ENCODE data around the gene MEIS1. TPM values are rescaled to one million over a fixed set of nuclear protein-coding genes. Genes with fewer than 3 reads are reported as not detected.

The MEIS1 gene
- total RNA-seq, 1 experiment from 2014 or later: 9.1 TPM

- no peaks in the 10 kb centered on the region for H3K9me3 ChIP-seq (ENCODE audit: insufficient read depth, low read depth)
- H3K36me3 ChIP-seq (ENCODE audit: low read depth): no peaks in the 10 kb centered on the region
- H3K79me2 ChIP-seq (ENCODE audit: low read depth): no peaks in the 10 kb centered on the region
- intact Hi-C loops (cut with micrococcal nuclease; ENCODE audit: unreplicated experiment): loop anchor here (10.0 kb wide), 1 partner anchor 741 kb away; no protein-coding TSS in a partner anchor
- no peaks in the 10 kb centered on the region for H3F3A ChIP-seq (ENCODE audit: insufficient read depth, low read depth)
- no peak for DNase-seq
- H3K27ac ChIP-seq: no peak overlapping the region
- CTCF ChIA-PET: no interaction called here
- no peaks in the 10 kb centered on the region for H3K9me2 ChIP-seq (ENCODE audit: insufficient read depth)
- TF ChIP-seq EZH2 (IDR thresholded peaks at IDR 0.05; ENCODE audit: low read depth): no peak
- TF ChIP-seq, protein P1, sequence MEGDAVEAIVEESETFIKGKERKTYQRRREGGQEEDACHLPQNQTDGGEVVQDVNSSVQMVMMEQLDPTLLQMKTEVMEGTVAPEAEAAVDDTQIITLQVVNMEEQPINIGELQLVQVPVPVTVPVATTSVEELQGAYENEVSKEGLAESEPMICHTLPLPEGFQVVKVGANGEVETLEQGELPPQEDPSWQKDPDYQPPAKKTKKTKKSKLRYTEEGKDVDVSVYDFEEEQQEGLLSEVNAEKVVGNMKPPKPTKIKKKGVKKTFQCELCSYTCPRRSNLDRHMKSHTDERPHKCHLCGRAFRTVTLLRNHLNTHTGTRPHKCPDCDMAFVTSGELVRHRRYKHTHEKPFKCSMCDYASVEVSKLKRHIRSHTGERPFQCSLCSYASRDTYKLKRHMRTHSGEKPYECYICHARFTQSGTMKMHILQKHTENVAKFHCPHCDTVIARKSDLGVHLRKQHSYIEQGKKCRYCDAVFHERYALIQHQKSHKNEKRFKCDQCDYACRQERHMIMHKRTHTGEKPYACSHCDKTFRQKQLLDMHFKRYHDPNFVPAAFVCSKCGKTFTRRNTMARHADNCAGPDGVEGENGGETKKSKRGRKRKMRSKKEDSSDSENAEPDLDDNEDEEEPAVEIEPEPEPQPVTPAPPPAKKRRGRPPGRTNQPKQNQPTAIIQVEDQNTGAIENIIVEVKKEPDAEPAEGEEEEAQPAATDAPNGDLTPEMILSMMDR (conservative IDR thresholded peaks at IDR 0.05): no peak
- no peak overlapping the region for H2AFZ ChIP-seq
- H3K4me1 ChIP-seq (replicated peaks; ENCODE audit: insufficient read depth): no peaks in the 10 kb centered on the region
- H3K27me3 ChIP-seq (ENCODE audit: insufficient read depth, low read depth): peaks cover 4% of the 10 kb centered on the region; the same call in 1 of the 2 replicates
- H4K20me1 ChIP-seq (ENCODE audit: insufficient read depth): no peaks in the 10 kb centered on the region
- POLR2A ChIA-PET (ENCODE audit: unreplicated experiment): no interaction called here
- no peak overlapping the region for H3K4me2 ChIP-seq
- no peak overlapping the region for H3K4me3 ChIP-seq
- no TSS peak for BruUV-seq (replicated peaks)
These were observed 149.0 kb downstream of the MEIS1 start for GRCh38 chr2:66583881-66584280.

DNA sequence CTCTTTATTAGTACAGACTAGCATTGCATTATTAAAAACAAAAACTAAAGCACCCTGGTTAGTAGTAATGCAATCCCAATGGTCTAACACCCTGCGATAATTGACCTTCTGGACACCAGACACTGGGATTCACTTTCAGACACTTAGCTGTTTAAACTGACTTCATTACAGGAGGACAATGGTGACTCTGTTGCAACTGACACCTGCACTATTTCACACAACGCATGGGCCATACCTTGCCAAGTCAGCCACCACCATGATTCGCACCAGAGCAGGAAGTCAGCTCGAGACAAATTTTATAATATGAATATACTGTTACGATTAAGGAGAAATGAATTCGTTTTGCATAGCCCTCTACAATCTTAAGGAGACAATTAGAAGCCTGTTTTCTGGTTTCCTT is 150.7 kb downstream of the MEIS1 start:
- intact Hi-C loops (cut with micrococcal nuclease; ENCODE audit: unreplicated experiment): loop anchor here (10.0 kb wide), 1 partner anchor 739 kb away; no protein-coding TSS in a partner anchor
- H2AFZ ChIP-seq: no peak overlapping the region
- H3F3A ChIP-seq (ENCODE audit: insufficient read depth, low read depth): no peaks in the 10 kb centered on the region
- H3K27me3 ChIP-seq (ENCODE audit: insufficient read depth, low read depth): no peaks in the 10 kb centered on the region
- H3K9me3 ChIP-seq (ENCODE audit: insufficient read depth, low read depth): no peaks in the 10 kb centered on the region
- H3K4me3 ChIP-seq: no peak overlapping the region
- H3K4me1 ChIP-seq (replicated peaks; ENCODE audit: insufficient read depth): no peaks in the 10 kb centered on the region
- H3K79me2 ChIP-seq (ENCODE audit: low read depth): no peaks in the 10 kb centered on the region
- no peaks in the 10 kb centered on the region for H4K20me1 ChIP-seq (ENCODE audit: insufficient read depth)
- DNase-seq: no peak
- no TSS peak for BruUV-seq (replicated peaks)
- H3K4me2 ChIP-seq: no peak overlapping the region
- ChIA-PET CTCF (no interaction called here), POLR2A (ENCODE audit: unreplicated experiment) (no interaction called here)
- no peak for TF ChIP-seq EZH2 (IDR thresholded peaks at IDR 0.05; ENCODE audit: low read depth)
- TF ChIP-seq, protein P1 (conservative IDR thresholded peaks at IDR 0.05): no peak
- H3K27ac ChIP-seq: no peak overlapping the region
- H3K36me3 ChIP-seq (ENCODE audit: low read depth): no peaks in the 10 kb centered on the region
- no peaks in the 10 kb centered on the region for H3K9me2 ChIP-seq (ENCODE audit: insufficient read depth)

DNA sequence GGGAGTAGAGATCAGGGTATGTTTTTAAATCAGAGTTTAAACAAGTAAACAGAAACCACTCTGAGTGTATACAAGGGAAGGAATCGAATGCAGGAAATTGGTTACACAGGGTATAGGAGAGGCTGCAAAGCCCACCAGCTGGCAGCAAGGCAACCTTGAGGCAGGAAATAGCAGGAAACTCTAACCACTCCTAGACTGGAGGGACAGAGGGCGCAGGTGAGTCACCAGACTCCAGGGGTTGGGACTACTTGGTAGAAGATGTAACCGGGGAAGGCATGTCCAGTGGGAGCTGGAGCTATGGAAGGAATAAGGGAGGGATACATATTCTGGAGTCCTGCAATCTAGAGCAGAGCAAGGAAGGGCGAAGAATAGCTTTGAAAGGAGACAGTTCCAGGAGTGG is 152.3 kb downstream of the MEIS1 start:
- Histone ChIP-seq H3K27ac (no peak overlapping the region), H3F3A (ENCODE audit: insufficient read depth, low read depth) (no peaks in the 10 kb centered on the region), H3K36me3 (ENCODE audit: low read depth) (no peaks in the 10 kb centered on the region), H3K27me3 (ENCODE audit: insufficient read depth, low read depth) (no peaks in the 10 kb centered on the region), H3K4me3 (no peak overlapping the region), H2AFZ (no peak overlapping the region), H3K9me2 (ENCODE audit: insufficient read depth) (no peaks in the 10 kb centered on the region), H3K9me3 (ENCODE audit: insufficient read depth, low read depth) (no peaks in the 10 kb centered on the region), H3K79me2 (ENCODE audit: low read depth) (no peaks in the 10 kb centered on the region), H3K4me2 (no peak overlapping the region), H4K20me1 (ENCODE audit: insufficient read depth) (no peaks in the 10 kb centered on the region), H3K4me1 (replicated peaks; ENCODE audit: insufficient read depth) (no peaks in the 10 kb centered on the region)
- no peak for TF ChIP-seq EZH2 (IDR thresholded peaks at IDR 0.05; ENCODE audit: low read depth)
- TF ChIP-seq, protein P1 (conservative IDR thresholded peaks at IDR 0.05): no peak; the same call in 1 of the 2 replicates
- ChIA-PET CTCF (no interaction called here), POLR2A (ENCODE audit: unreplicated experiment) (no interaction called here)
- no TSS peak for BruUV-seq (replicated peaks)
- DNase-seq: peak in 1 of 2 experiments; percentile 30
- intact Hi-C loops (cut with micrococcal nuclease; ENCODE audit: unreplicated experiment): loop anchor here (10.0 kb wide), 1 partner anchor 738 kb away; no protein-coding TSS in a partner anchor
